ENCODE data around the gene RNF103.

Gene RNF103

DNA sequence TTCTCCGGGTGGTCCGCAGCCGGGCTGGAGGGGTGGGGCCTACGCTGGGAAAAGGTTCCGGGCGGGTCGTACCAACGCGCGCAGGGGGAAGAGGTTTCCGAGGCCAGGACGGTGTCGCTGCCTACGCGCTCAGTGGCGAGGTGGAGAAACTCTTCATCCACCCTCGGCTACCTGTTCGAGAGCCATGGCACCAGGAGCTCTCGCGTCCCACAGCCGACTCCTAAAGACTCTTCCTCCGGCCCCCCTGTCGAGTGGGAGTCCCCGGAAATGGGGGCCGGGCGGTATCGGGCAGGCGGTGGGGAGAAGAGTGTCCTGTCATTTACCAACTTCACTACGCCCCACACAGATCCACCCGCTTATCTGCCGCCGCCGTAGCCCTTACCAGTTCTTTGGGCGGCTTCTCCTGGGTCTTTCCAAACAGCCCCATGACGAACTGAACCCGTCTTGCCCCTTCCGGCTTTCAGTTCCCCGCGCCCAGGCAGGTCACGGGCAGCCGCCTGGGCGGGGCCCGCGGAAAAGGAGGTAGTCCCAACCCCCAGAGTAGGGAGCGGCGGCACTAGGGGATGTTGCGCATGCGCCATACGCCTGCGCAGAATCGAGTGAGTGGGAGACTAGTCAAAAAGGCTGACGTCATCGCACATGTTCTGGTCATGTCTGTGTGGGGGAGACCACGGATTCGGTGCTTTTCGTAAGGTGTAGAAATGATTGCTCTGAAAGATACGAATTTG, 60.6 kb downstream of the RNF103 start, which contains the start of gene CHMP3:
CHMP3 (minus strand) TSS at position 522 of the 728 bp plus-strand sequence; CDS start at position 427, 95 bp downstream.
- peak; percentile 94 for DNase-seq

DNA sequence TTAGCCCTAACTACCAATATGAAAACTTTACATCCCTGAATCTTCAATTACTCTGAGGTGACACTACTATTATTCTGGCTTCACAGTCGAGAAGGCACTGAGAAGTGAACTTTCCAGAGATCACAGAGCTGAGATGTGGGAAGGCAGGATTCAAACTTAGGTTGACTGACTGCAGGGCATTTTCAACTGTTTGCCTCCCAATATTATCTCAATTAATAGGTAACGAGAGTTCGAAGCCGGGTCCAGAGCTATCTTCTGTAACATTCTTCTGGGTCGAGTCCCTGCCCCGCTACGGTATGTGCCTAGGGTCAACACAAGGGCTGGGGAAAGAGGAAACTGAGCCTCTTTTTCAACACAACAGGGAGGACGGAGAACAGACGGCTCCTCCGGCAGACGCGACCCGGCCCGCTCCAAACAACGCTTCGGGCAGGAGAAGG, 61.2 kb downstream of the RNF103 start:
- DNase-seq = no peak

- DNase-seq = no peak
Observed at GRCh38 chr2:86557836-86558235, 65.8 kb downstream of the RNF103 start.

DNA sequence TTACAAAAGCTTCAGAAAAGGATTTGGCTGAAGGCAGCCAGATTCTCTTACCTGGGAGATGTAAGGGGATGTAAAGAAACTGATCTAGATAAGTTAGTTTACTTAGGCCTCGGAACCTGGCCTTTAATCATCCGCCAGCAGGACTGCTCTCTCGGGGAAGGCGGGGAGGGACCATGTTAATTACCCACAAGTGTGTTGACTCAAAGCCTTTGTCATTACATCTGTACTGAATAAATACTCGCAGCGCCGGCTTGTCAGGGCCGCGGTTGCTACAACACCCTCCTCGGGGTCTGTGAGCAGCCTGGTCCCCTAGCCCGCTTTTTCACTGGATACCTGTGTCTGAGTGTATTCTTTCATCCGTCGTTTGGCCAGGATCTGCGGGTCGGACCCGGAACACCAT, 67.2 kb downstream of the RNF103 start:
- no peak for DNase-seq
